Activated CD4-positive, alpha-beta T cell treated with anti-CD3 and anti-CD28 coated beads for 36 hours (primary cell): ENCODE measurements around the gene SLC49A3. TPM values are rescaled to one million over a fixed set of nuclear protein-coding genes. Genes with fewer than 3 reads are reported as not detected.

Experiments
- ATAC-seq: fragments of 200-7000 bp; cut with Tn5 transposase; one replicate; pipeline ENCODE4 v1.10.0; 2021; ENCODE audit warnings: mild to moderate bottlenecking, moderate library complexity
- CTCF ChIA-PET: fragments of 350-600 bp; sonication (Branson Sonifier 250); formaldehyde crosslinking; loops from one replicate; lab custom pipeline; 2021; ENCODE audit warnings: antibody characterized with exemption; lab: Charles Lee
- POLR2A ChIA-PET: fragments of 350-600 bp; sonication (Branson Sonifier 250); formaldehyde crosslinking; loops from one replicate; lab custom pipeline; 2021; ENCODE audit warnings: antibody characterized with exemption, inconsistent platforms; lab: Charles Lee
- DNase-seq: peaks from one replicate; pipeline ENCODE4 v3.0.0-alpha.2; 2020
- H3K27ac Mint-ChIP-seq: one replicate; pipeline ENCODE4 v1.8.0; 2021; ENCODE audit warnings: mixed read lengths
- H3K27me3 Mint-ChIP-seq: one replicate; pipeline ENCODE4 v1.8.0; 2021; ENCODE audit warnings: mixed read lengths
- H3K36me3 Mint-ChIP-seq: one replicate; pipeline ENCODE4 v1.8.0; 2021; ENCODE audit warnings: low read depth, mixed read lengths
- H3K4me1 Mint-ChIP-seq: one replicate; pipeline ENCODE4 v1.8.0; 2021; ENCODE audit warnings: mixed read lengths
- H3K4me3 Mint-ChIP-seq: one replicate; pipeline ENCODE4 v1.8.0; 2021; ENCODE audit warnings: mild to moderate bottlenecking, moderate library complexity, mixed read lengths
- H3K9me3 Mint-ChIP-seq: one replicate; pipeline ENCODE4 v1.8.0; 2021; ENCODE audit warnings: low read depth, mixed read lengths
- intact Hi-C, 2 experiments: fragments of 100-400 bp; cut with DNase I in 1 of 2; cut with micrococcal nuclease in 1 of 2; formaldehyde crosslinking; loops; one replicate each; pipeline versions ENCODE4 v1.14.2 to v1.15.1; 2022 to 2024; cut with DNase I, micrococcal nuclease
- total RNA-seq, 2 experiments: library from RNA; stranded (reverse); gene quantifications; one replicate each; pipeline ENCODE4 v1.2.3, GENCODE V29; 2021

The SLC49A3 gene
- total RNA-seq, 2 experiments from 2014 or later, result 0.09 to 0.39 TPM

DNA sequence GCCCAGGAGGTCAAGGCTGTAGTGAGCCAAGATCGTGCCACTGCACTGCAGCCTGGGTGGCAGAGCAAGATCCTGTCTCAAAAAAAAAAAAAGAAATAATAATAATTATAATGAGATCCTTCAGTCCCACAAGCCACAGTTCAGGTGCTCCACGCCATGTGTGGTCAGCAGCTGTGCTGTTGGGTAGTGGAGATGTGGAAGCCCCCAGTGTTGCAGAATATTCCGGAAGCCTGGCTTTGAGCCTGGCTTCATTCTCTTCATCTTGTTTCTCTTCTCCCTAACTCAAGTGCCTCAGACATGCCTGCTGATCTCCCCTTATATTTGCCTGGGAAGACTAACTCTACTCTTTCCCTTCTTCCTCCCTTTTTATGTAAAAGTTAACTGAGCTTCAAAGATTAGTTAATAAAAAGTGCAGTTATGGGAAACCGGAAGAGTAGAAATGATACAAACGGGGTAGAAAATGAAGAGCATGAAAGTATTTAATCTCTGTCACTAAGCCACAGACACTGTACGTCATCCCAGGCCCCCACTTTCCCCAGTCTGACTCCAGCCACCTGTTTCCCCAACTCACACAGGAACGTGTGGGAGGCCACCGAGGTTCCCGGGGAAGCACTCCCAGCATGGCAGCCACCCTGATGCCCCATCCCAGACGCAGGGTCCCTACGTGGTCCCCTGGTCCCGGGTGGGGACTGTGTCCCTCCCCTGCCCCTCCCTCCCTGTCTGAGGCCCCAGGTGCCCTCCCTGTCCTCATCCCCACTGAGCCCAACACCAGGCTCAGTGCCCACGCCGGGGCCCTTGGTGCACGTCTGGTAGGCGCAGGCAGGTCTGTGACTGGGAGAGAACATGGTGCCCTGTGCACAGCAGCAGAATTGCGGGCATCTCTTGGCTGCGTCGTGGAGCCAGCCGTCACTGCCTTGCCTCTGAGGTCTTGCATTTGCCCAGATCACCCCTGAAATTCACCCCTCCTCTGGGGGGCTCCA lies 40.7 kb upstream of the SLC49A3 start:
- no peak overlapping the region for H3K4me3 Mint-ChIP-seq
- CTCF ChIA-PET, result interaction anchor here (0.8 kb wide), 1 partner anchor 13 kb away, joined by 3 read pairs; no protein-coding TSS in a partner anchor
- no peaks in the 10 kb centered on the region for H3K27me3 Mint-ChIP-seq
- peaks cover 13% of the 10 kb centered on the region for H3K4me1 Mint-ChIP-seq
- H3K27ac Mint-ChIP-seq, result no peak overlapping the region
- DNase-seq (no peak), ATAC-seq (no peak)
- POLR2A ChIA-PET, result no interaction called here
- H3K36me3 Mint-ChIP-seq, result peaks cover 17% of the 10 kb centered on the region
- intact Hi-C loops, result no loop called here
- no peaks in the 10 kb centered on the region for H3K9me3 Mint-ChIP-seq

DNA sequence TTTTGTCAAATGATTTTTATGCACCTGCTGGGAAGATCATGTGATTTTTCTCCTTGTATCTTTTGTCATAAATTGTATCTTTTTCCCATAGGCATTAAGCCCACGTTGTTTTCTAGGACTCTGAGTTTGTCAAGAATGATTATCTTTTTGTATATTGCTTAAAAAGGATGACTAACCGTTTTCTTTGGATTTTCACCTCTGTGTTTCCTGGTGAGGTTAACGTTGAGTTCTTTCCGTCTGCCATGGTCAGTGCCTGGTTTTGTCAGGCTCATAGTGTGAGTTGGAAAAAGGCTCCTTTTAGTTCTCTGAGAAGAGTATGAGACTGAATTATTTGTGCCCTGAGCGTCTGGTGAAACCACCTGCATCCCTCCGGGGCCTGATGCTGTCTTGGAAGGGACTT lies 38.6 kb upstream of the SLC49A3 start:
- peaks cover 18% of the 10 kb centered on the region for H3K36me3 Mint-ChIP-seq
- no peak overlapping the region for H3K4me3 Mint-ChIP-seq
- H3K27me3 Mint-ChIP-seq, result no peaks in the 10 kb centered on the region
- no peak for ATAC-seq
- H3K27ac Mint-ChIP-seq, result no peak overlapping the region
- POLR2A ChIA-PET, result no interaction called here
- peaks cover 16% of the 10 kb centered on the region for H3K4me1 Mint-ChIP-seq
- CTCF ChIA-PET, result interaction anchor here (0.6 kb wide), 1 partner anchor 188 kb away, joined by 3 read pairs; no protein-coding TSS in a partner anchor
- DNase-seq, result no peak
- intact Hi-C loops, result no loop called here
- no peaks in the 10 kb centered on the region for H3K9me3 Mint-ChIP-seq

- no peak for DNase-seq
- peaks cover 23% of the 10 kb centered on the region for H3K36me3 Mint-ChIP-seq
- no peak for ATAC-seq
- H3K4me1 Mint-ChIP-seq, result peaks cover 16% of the 10 kb centered on the region
- H3K27me3 Mint-ChIP-seq, result no peaks in the 10 kb centered on the region
- no peak overlapping the region for H3K27ac Mint-ChIP-seq
- H3K9me3 Mint-ChIP-seq, result no peaks in the 10 kb centered on the region
- H3K4me3 Mint-ChIP-seq, result no peak overlapping the region
- POLR2A ChIA-PET, result no interaction called here
- CTCF ChIA-PET, result no interaction called here
- intact Hi-C loops, result no loop called here
Observed at GRCh38 chr4:726838-727237, 37.9 kb upstream of the SLC49A3 start.

DNA sequence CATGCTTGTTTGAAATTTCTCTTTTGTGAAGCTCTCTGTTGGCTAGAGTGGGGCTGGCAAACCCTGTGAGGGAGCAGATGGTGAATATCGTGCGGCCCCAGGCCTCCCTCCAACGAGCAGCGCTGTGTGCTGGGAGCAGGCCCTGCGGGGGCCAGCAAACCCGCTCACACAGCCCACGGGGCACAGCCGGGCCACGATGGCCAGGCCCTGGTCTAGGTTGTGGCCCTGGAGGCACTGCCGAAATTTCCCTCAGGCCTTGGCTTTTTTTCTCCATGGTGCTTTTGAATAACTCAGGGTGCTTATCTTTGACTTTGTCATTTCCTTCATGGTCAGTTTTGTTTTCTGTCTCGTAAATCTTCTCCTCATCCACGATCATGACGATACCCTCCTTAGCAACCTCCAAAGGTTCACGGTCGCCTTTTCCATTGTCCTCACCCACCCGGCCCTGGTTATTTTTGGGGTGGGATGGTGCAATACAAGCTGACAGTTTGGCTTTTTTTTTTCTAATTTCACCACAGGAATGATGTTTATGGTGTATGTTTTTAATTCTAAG lies 37.4 kb upstream of the SLC49A3 start:
- no peak for ATAC-seq
- CTCF ChIA-PET, result no interaction called here
- H3K4me1 Mint-ChIP-seq, result peaks cover 16% of the 10 kb centered on the region

GRCh38 chr4:725391-726234 lies 36.7 kb upstream of the SLC49A3 start:
- ChIA-PET CTCF (no interaction called here), POLR2A (no interaction called here)
- Mint-ChIP-seq H3K4me3 (no peak overlapping the region), H3K27me3 (no peaks in the 10 kb centered on the region), H3K9me3 (no peaks in the 10 kb centered on the region), H3K4me1 (peaks cover 16% of the 10 kb centered on the region), H3K27ac (no peak overlapping the region), H3K36me3 (peaks cover 28% of the 10 kb centered on the region)
- no peak for ATAC-seq
- intact Hi-C loops, result no loop called here
- no peak for DNase-seq

More for the DNA sequence above, 37.4 kb upstream of the SLC49A3 start:
- H3K4me3 Mint-ChIP-seq, result no peak overlapping the region
- no peak overlapping the region for H3K27ac Mint-ChIP-seq
- no peaks in the 10 kb centered on the region for H3K9me3 Mint-ChIP-seq
- no peak for DNase-seq
- POLR2A ChIA-PET, result no interaction called here
- intact Hi-C loops, result no loop called here
- no peaks in the 10 kb centered on the region for H3K27me3 Mint-ChIP-seq
- peaks cover 27% of the 10 kb centered on the region for H3K36me3 Mint-ChIP-seq

DNA sequence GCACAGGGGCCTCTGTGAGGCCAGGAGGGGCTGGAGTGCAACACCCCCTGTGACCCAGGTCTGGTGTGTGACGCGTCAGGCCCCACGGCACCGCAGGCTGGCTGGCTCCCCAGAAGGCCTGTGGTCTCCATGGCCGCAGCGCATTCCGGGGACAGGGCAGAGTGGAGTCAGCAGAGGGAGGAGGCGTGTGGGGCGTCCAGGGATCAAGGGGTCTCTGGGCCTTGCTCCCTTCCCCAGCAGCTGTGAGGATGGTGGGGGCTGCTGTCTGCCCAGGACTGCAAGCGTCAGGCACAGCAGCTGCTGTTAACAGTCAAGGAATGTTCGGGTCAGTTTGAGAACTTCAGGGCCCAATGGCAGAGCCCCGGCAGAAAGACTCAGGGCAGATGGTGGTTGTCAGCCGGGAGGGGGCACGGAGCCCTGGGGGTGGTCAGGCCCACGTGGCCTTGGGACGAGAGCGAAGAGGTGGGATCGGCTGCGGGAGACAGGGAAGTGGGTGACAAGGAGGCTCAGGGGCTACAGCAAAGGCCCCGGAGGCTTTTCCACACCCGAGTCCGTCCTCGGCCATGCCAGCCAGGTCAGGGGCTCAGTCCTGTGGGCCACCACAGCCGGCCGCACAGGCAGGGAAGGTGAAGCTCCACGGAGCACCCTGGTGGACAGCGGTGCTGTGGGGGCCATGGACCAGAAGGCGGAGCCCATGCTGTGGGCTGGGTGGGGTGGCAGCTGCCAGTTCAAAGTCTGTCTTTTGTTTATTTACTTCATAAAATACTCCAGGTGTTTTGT lies 35.0 kb upstream of the SLC49A3 start:
- Mint-ChIP-seq H3K4me1 (peaks cover 13% of the 10 kb centered on the region), H3K4me3 (no peak overlapping the region), H3K27me3 (no peaks in the 10 kb centered on the region), H3K36me3 (peaks cover 31% of the 10 kb centered on the region), H3K27ac (no peak overlapping the region), H3K9me3 (no peaks in the 10 kb centered on the region)
- ChIA-PET CTCF (interaction anchor here (0.9 kb wide), 1 partner anchor 17 kb away, joined by 4 read pairs; no protein-coding TSS in a partner anchor), POLR2A (no interaction called here)
- intact Hi-C loops, result no loop called here
- DNase-seq (no peak), ATAC-seq (no peak)

DNA sequence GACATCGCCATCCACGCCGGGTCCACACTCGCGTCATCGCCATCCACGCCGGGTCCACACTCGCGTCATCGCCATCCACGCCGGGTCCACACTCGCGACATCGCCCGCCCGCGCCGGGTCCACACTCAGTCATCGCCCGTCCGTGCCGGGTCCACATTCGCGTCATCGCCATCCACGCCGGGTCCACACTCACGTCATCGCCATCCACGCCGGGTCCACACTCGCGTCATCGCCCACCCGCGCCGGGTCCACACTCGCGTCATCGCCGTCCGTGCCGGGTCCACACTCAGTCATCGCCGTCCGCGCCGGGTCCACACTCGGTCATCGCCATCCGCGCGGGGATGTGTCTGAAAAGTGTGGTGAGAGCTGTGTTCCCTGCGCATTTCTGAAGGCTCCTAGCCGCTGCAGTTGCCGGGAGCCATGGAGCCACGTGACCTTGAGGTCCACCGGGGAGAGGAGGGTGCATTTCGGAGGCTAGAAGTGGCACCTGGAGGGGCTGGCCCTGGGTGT lies 34.0 kb upstream of the SLC49A3 start:
- CTCF ChIA-PET, result no interaction called here

GRCh38 chr4:722169-722725 lies 33.3 kb upstream of the SLC49A3 start:
- DNase-seq (no peak), ATAC-seq (no peak)
- intact Hi-C loops, result no loop called here
- Mint-ChIP-seq H3K4me1 (peaks cover 10% of the 10 kb centered on the region), H3K36me3 (peaks cover 31% of the 10 kb centered on the region), H3K9me3 (no peaks in the 10 kb centered on the region), H3K27ac (no peak overlapping the region), H3K27me3 (no peaks in the 10 kb centered on the region), H3K4me3 (no peak overlapping the region)
- CTCF ChIA-PET, result interaction anchor here (0.7 kb wide), 1 partner anchor 65 kb away, joined by 3 read pairs; no protein-coding TSS in a partner anchor
- POLR2A ChIA-PET, result no interaction called here

More for the DNA sequence above, 34.0 kb upstream of the SLC49A3 start:
- Mint-ChIP-seq H3K36me3 (peaks cover 31% of the 10 kb centered on the region), H3K4me3 (no peak overlapping the region), H3K4me1 (peaks cover 13% of the 10 kb centered on the region), H3K9me3 (no peaks in the 10 kb centered on the region), H3K27ac (no peak overlapping the region), H3K27me3 (no peaks in the 10 kb centered on the region)
- POLR2A ChIA-PET, result no interaction called here
- DNase-seq, result no peak
- intact Hi-C loops, result no loop called here
- no peak for ATAC-seq

DNA sequence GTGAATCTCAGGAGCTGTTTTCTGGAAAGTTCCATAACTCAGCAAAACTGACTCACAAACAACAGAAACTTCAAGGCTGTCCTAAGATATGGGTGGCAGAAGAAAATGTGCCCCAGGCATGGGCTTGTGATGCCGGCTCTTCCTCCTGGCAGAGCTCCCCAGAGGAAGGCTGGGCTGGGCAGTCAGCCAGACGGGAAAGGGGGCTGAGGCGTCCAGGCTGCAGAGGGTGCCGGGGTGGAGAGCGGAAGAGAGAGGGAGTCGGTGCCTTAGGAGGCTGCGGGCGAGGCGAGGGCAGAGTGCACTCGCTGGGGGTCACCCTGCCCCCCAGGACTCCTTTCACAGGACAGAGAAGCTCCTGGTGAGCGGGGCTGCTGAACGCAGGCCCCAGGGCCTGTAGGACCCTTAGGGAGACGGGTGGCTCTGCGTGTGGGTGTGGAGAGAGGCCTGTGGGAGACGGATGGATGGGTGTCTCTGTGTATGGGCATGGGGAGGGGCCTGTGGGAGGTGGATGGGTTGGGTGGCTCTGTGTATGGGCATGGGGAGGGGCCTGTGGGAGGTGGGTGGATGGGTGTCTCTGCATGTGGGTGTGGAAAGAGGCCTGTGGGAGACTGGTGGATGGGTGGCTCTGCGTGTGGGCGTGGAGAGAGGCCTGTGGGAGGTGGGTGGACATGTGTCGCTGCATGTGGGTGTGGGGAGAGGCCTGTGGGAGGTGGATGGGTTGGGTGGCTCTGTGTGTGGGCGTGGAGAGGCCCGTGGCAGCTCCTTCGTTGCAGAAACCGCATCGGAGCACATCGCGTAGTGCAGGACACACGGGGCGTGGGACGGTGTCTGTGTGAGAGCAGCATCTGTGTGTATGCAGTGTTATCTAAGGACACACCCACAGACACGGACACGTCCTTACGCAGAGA lies 32.6 kb upstream of the SLC49A3 start:
- Mint-ChIP-seq H3K27me3 (no peaks in the 10 kb centered on the region), H3K36me3 (peaks cover 31% of the 10 kb centered on the region), H3K9me3 (no peaks in the 10 kb centered on the region), H3K4me3 (no peak overlapping the region), H3K4me1 (peaks cover 8% of the 10 kb centered on the region), H3K27ac (no peak overlapping the region)
- ChIA-PET CTCF (interaction anchor here (0.7 kb wide), 1 partner anchor 65 kb away, joined by 3 read pairs; no protein-coding TSS in a partner anchor), POLR2A (no interaction called here)
- ATAC-seq (no peak), DNase-seq (no peak)
- intact Hi-C loops, result no loop called here
